ENCODE results near the gene MPRIP.

DNA sequence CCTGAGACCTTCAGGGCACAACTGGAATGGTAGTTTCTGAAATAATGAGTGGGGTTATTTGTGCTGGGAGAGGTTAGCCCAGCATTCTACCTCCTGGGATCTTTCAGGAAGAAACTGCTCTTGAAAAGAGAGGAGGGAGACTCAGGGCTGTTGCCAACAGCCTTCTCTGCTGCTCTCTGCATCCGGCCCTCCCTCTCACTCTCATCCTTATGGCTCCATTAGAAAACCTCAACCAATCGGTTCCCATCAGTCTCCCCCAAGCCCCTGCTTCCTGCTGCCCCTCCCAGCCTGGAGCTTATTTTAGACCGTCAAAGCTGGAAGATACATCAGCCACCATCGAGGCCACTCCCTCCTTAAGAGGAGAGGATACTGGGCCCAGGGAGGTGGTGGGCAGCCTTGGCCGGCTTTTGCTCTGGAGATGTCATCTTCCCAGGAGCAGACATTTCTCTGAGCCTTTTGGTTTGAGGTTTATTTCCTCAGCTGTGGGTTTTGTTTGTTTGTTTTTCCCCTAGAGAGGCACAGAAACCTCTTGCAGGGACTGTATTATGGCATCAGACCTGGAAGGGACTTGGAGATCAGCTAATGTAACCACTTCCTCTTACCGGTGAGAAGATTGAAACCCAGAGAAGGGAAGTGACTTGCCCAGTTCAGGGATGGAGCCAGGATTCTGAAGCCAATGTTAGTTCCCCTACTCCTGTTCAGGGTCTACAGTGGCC, 2.7 kb downstream of the MPRIP start:
- TF ChIP-seq POLR2A (IDR thresholded peaks at IDR 0.05; ENCODE audit: insufficient read depth in 1 of 2, low read depth in 2 of 2, low read length in 2 of 2), result no peak
- no peak for TF ChIP-seq KDM1A (CRISPR knock-in tag; IDR thresholded peaks at IDR 0.05)
- no peak for TF ChIP-seq GPN1 (CRISPR knock-in tag; IDR thresholded peaks at IDR 0.05; ENCODE audit: borderline replicate concordance)
- no peak for TF ChIP-seq ZNF124 (CRISPR knock-in tag; IDR thresholded peaks at IDR 0.05)
- TF ChIP-seq ARHGAP35 (CRISPR knock-in tag; IDR thresholded peaks at IDR 0.05; ENCODE audit: borderline replicate concordance), result no peak
- no peak for TF ChIP-seq ZNF652 (CRISPR knock-in tag; IDR thresholded peaks at IDR 0.05; ENCODE audit: borderline replicate concordance, low read depth)
- TF ChIP-seq NCOR1 (IDR thresholded peaks at IDR 0.05; ENCODE audit: borderline replicate concordance, low read length), result no peak
